ENCODE measurements around the gene ZNF530.

ZNF530 gene

GRCh38 chr19:57587529-57587928, 12.2 kb upstream of the ZNF530 start:
- Histone ChIP-seq H3K27ac (no peak overlapping the region), H3K4me3 (ENCODE audit: low read depth, low read length) (no peak overlapping the region), H3K36me3 (peaks cover 81% of the 10 kb centered on the region), H3K9me3 (ENCODE audit: severe bottlenecking) (peaks cover 5% of the 10 kb centered on the region), H3K27me3 (ENCODE audit: insufficient read depth, low read depth, severe bottlenecking) (no peaks in the 10 kb centered on the region)
- no peak for TF ChIP-seq CTCF (IDR thresholded peaks at IDR 0.05; ENCODE audit: low read depth, low read length)
- no peak for DNase-seq

- Histone ChIP-seq H3K27me3 (ENCODE audit: insufficient read depth, low read depth, severe bottlenecking) (no peaks in the 10 kb centered on the region), H3K9me3 (ENCODE audit: severe bottlenecking) (no peaks in the 10 kb centered on the region), H3K36me3 (peaks cover 16% of the 10 kb centered on the region), H3K4me3 (ENCODE audit: low read depth, low read length) (peak overlapping the region; percentile 94), H3K27ac (peak overlapping the region; percentile 32)
- no peak for TF ChIP-seq CTCF (IDR thresholded peaks at IDR 0.05; ENCODE audit: low read depth, low read length)
- DNase-seq = no peak
Observed at GRCh38 chr19:57599377-57599760, 316 bp upstream of the ZNF530 start.

GRCh38 chr19:57606931-57607330, 7.2 kb downstream of the ZNF530 start:
- H3K36me3 ChIP-seq = peaks cover 43% of the 10 kb centered on the region
- H3K27me3 ChIP-seq (ENCODE audit: insufficient read depth, low read depth, severe bottlenecking) = no peaks in the 10 kb centered on the region
- no peak overlapping the region for H3K4me3 ChIP-seq (ENCODE audit: low read depth, low read length)
- H3K27ac ChIP-seq = no peak overlapping the region
- no peak for TF ChIP-seq CTCF (IDR thresholded peaks at IDR 0.05; ENCODE audit: low read depth, low read length)
- H3K9me3 ChIP-seq (ENCODE audit: severe bottlenecking) = no peaks in the 10 kb centered on the region
- DNase-seq = no peak

GRCh38 chr19:57611113-57611512, 11.4 kb downstream of the ZNF530 start:
- H3K9me3 ChIP-seq (ENCODE audit: severe bottlenecking) = peaks cover 9% of the 10 kb centered on the region
- H3K27ac ChIP-seq = no peak overlapping the region
- DNase-seq = no peak
- H3K36me3 ChIP-seq = peaks cover 32% of the 10 kb centered on the region
- no peak for TF ChIP-seq CTCF (IDR thresholded peaks at IDR 0.05; ENCODE audit: low read depth, low read length)
- H3K27me3 ChIP-seq (ENCODE audit: insufficient read depth, low read depth, severe bottlenecking) = no peaks in the 10 kb centered on the region
- no peak overlapping the region for H3K4me3 ChIP-seq (ENCODE audit: low read depth, low read length)

- peak within 1 kb of the TSS; percentile 99 for H3K4me3 ChIP-seq (ENCODE audit: low read depth, low read length)
- peak within 1 kb of the TSS; percentile 73 for H3K27ac ChIP-seq
- peak; percentile 92 for DNase-seq
- H3K36me3 ChIP-seq = peaks cover 46% of the 10 kb centered on the region
- H3K27me3 ChIP-seq (ENCODE audit: insufficient read depth, low read depth, severe bottlenecking) = no peaks in the 10 kb centered on the region
- TF ChIP-seq CTCF (IDR thresholded peaks at IDR 0.05; ENCODE audit: low read depth, low read length) = no peak
- H3K9me3 ChIP-seq (ENCODE audit: severe bottlenecking) = peaks cover 11% of the 10 kb centered on the region
Observed at GRCh38 chr19:57613941-57614743, 14.5 kb downstream of the ZNF530 start, which contains the start of gene ZNF134. Gene ZNF134 (plus strand): TSS chr19:57614242. CDS start chr19:57619469, 5,227 bp downstream.

Data from WERI-Rb-1 (cell line).